Astrocyte of the cerebellum (primary cell): ENCODE data around the gene PRH1.
A peak's percentile ranks its signal among the peaks of the same experiment; 100 is the strongest.

ENCODE experiments used
- DNase-seq: peaks from one replicate; pipeline ENCODE4 v3.0.0-alpha.2; 2011; ENCODE audit warnings: low read depth
- H3K4me3 ChIP-seq: 2 replicates; pipeline ENCODE4 v1.5.1; 2011; ENCODE audit warnings: mild to moderate bottlenecking, low read depth, low read length, moderate library complexity
- in situ Hi-C: cut with HindIII; loops from 2 replicates; pipeline ENCODE4 v1.10.0; 2017; ENCODE audit warnings: low sequenced_read_pairs
- TF ChIP-seq, protein P1 (sequence below): IDR thresholded peaks from 2 replicates; pipeline ENCODE4 v1.5.1; 2012; ENCODE audit warnings: low read length, low read depth, moderate library complexity, mild to moderate bottlenecking; ENCODE audit errors: missing control alignments

PRH1 gene

GRCh38 chr12:10873378-10873777 is 10.7 kb downstream of the PRH1 start:
- no peak overlapping the region for H3K4me3 ChIP-seq
- peak; percentile 49 for DNase-seq
- TF ChIP-seq, protein P1, sequence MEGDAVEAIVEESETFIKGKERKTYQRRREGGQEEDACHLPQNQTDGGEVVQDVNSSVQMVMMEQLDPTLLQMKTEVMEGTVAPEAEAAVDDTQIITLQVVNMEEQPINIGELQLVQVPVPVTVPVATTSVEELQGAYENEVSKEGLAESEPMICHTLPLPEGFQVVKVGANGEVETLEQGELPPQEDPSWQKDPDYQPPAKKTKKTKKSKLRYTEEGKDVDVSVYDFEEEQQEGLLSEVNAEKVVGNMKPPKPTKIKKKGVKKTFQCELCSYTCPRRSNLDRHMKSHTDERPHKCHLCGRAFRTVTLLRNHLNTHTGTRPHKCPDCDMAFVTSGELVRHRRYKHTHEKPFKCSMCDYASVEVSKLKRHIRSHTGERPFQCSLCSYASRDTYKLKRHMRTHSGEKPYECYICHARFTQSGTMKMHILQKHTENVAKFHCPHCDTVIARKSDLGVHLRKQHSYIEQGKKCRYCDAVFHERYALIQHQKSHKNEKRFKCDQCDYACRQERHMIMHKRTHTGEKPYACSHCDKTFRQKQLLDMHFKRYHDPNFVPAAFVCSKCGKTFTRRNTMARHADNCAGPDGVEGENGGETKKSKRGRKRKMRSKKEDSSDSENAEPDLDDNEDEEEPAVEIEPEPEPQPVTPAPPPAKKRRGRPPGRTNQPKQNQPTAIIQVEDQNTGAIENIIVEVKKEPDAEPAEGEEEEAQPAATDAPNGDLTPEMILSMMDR = no peak
- in situ Hi-C loops = no loop called here

GRCh38 chr12:10867381-10867780 is 16.7 kb downstream of the PRH1 start:
- no peak overlapping the region for H3K4me3 ChIP-seq
- in situ Hi-C loops = no loop called here
- no peak for DNase-seq
- TF ChIP-seq, protein P1 = no peak

DNA sequence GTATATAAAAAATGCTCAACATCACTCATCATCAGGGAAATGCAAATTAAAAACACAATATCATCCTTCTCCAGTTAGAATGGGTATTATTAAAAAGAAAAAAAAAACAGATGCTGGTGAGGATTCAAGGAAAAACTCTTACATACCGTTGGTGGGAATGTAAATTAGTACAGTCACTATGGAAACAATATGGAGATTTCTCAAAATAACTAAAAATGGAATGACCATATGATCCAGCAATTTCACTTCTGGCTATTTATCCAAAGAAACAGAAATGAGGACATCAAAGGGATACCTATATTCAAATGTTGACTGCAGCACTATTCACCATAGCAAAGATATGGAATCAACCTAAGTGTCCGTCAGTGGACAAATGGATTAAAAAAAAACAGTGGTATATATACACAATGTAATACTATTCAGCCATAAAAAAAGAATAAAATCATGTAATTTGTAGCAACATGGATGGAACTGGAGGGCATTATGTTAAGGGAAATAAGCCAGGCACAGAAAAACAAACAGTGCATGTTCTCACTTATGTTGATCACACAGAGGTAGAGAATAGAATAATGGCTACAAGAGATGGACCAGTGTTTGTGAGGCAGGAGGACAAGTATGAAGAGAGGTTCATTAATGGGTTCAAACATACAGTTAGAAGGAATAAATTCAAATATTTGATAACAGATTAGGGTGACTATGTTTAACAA is 20.4 kb downstream of the PRH1 start:
- no peak for DNase-seq
- TF ChIP-seq, protein P1 = no peak
- no peak overlapping the region for H3K4me3 ChIP-seq
- in situ Hi-C loops = no loop called here

- no peak for DNase-seq
- in situ Hi-C loops = no loop called here
- no peak overlapping the region for H3K4me3 ChIP-seq
- TF ChIP-seq, protein P1 = no peak
Observed at GRCh38 chr12:10861366-10861765, 22.7 kb downstream of the PRH1 start.

GRCh38 chr12:10855807-10856206 is 28.2 kb downstream of the PRH1 start:
- H3K4me3 ChIP-seq = no peak overlapping the region
- TF ChIP-seq, protein P1 = no peak
- DNase-seq = no peak
- in situ Hi-C loops = no loop called here

DNA sequence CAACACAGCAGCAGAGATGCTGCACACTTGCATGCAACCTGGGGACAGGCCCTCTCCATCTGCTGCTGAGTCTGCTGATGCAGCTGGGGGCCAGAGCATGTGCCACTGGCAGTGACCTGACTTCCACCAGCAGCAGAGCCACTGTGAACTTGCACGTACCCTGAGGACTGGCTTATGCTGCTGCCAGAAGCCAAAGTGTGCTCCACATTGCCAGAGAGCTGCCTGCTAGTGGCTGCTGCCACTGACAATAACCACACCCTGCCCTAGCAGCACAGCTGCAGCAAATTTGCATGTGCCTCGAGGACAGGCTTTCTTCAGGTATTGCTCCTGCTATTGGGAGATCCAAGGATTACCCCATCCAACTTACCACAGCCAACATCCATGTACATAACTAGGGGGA is 30.3 kb downstream of the PRH1 start:
- in situ Hi-C loops = no loop called here
- no peak overlapping the region for H3K4me3 ChIP-seq
- DNase-seq = no peak
- TF ChIP-seq, protein P1 = no peak
